DOHH2 (cell line): Measurements from ENCODE around the gene LUC7L2.
"Not testable (repeated sequence)": the region's sequence is repeated elsewhere in the genome, so short reads cannot be mapped to it uniquely, and the experiment has no call there.

Experiments
- H3F3A ChIP-seq: fragments of 200-600 bp; sonication (generic), shearing (Covaris generic); 2 replicates; pipeline ENCODE4 v1.6.0; 2016; ENCODE audit warnings: antibody characterized with exemption, mild to moderate bottlenecking; ENCODE audit not compliant: control insufficient read depth, insufficient read depth
- H3K27ac ChIP-seq: fragments of 200-600 bp; sonication (generic); 2 replicates; pipeline ENCODE4 v1.5.1; 2014; ENCODE audit warnings: low read depth, mild to moderate bottlenecking, low read length, moderate library complexity
- H3K27me3 ChIP-seq: fragments of 200-600 bp; sonication (generic); 2 replicates; pipeline ENCODE4 v1.6.1; 2014; ENCODE audit warnings: mild to moderate bottlenecking, low read length, mixed read lengths; ENCODE audit not compliant: control insufficient read depth
- H3K36me3 ChIP-seq: fragments of 200-600 bp; sonication (generic); 2 replicates; pipeline ENCODE4 v1.6.1; 2014; ENCODE audit warnings: mild to moderate bottlenecking, low read length, moderate library complexity, mixed read lengths; ENCODE audit not compliant: control insufficient read depth
- H3K4me1 ChIP-seq: fragments of 200-600 bp; sonication (generic); 2 replicates; pipeline ENCODE4 v1.6.1; 2014; ENCODE audit warnings: mild to moderate bottlenecking, low read length, mixed read lengths; ENCODE audit not compliant: control insufficient read depth
- H3K4me2 ChIP-seq: fragments of 200-600 bp; sonication (generic); 2 replicates; pipeline ENCODE4 v1.6.0; 2014; ENCODE audit warnings: mild to moderate bottlenecking, low read length, moderate library complexity
- H3K4me3 ChIP-seq: fragments of 200-600 bp; sonication (generic); 2 replicates; pipeline ENCODE4 v1.5.1; 2014; ENCODE audit warnings: mild to moderate bottlenecking, low read length, mixed read lengths
- H3K79me2 ChIP-seq: fragments of 200-600 bp; sonication (generic); 2 replicates; pipeline ENCODE4 v1.6.1; 2014; ENCODE audit warnings: mild to moderate bottlenecking, low read length, mixed read lengths; ENCODE audit not compliant: control insufficient read depth
- H3K9me2 ChIP-seq: fragments of 200-600 bp; sonication (generic); replicated peaks from 2 replicates; pipeline ENCODE4 v1.6.1; 2014; ENCODE audit warnings: mild to moderate bottlenecking, low read length, mixed read lengths; ENCODE audit not compliant: control insufficient read depth
- H3K9me3 ChIP-seq: fragments of 200-600 bp; sonication (generic); 2 replicates; pipeline ENCODE4 v1.6.1; 2014; ENCODE audit warnings: antibody characterized with exemption, low read length, mixed read lengths; ENCODE audit not compliant: control insufficient read depth, insufficient read depth
- H4K20me1 ChIP-seq: fragments of 200-600 bp; sonication (generic); 2 replicates; pipeline ENCODE4 v1.6.0; 2014; ENCODE audit warnings: low read depth, mild to moderate bottlenecking, antibody characterized with exemption, low read length, moderate library complexity; ENCODE audit not compliant: control insufficient read depth, insufficient read depth
- CTCF ChIP-seq: fragments of 200-600 bp; sonication (generic); IDR thresholded peaks from one replicate; pipeline ENCODE4 v1.5.1; 2014; ENCODE audit warnings: antibody characterized with exemption, mild to moderate bottlenecking, low read depth, low read length; ENCODE audit not compliant: poor library complexity, severe bottlenecking
- EZH2phosphoT487 ChIP-seq: fragments of 200-600 bp; sonication (generic); IDR thresholded peaks from 2 replicates; pipeline ENCODE4 v1.6.1; 2017; ENCODE audit warnings: borderline replicate concordance, mild to moderate bottlenecking, antibody characterized with exemption, low read length, moderate library complexity, mixed read lengths

The LUC7L2 gene

DNA sequence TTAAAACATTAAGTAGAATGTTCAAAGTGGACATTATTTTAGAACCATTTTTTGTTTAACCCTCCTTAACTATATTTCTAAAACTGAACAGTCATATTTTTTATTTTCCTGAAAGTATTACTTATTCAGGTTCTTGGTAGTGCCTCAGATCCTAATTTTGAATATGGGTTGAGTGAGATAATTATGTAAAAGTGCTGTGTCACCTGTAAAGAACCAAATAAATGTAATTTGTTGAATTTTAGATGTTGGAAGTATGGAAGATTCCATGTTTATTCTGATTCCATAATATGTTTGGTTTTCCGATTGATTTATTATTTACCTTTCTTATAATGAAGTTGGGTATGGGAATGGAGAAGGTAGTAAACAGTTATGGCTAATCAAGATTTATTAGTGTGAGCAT, 61.4 kb downstream of the LUC7L2 start:
- Histone ChIP-seq H3K9me3 (no peaks in the 10 kb centered on the region), H3K36me3 (peaks cover 82% of the 10 kb centered on the region), H3K4me1 (no peaks in the 10 kb centered on the region), H3F3A (peaks cover 23% of the 10 kb centered on the region), H3K9me2 (no peaks in the 10 kb centered on the region), H3K4me3 (no peak overlapping the region), H4K20me1 (peaks cover 13% of the 10 kb centered on the region; the same call in 1 of the 2 replicates), H3K4me2 (no peak overlapping the region), H3K27me3 (no peaks in the 10 kb centered on the region), H3K79me2 (peaks cover 3% of the 10 kb centered on the region; the same call in 1 of the 2 replicates), H3K27ac (no peak overlapping the region)
- TF ChIP-seq EZH2phosphoT487 (no peak), CTCF (no peak)

DNA sequence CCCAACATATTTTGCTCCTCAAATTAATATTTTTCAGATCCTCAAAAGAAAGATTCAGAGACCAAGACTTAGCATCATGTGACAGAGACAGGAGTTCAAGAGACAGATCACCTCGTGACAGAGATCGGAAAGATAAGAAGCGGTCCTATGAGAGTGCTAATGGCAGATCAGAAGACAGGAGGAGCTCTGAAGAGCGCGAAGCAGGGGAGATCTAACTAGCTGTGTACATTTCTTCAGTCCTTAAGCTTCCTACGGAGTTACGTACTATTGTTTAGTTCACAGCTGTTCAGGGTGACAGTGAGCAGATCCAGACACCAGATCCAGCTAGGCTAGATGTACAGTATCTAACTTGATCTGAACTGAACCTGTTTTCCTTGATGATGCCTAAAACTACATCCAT, 62.4 kb downstream of the LUC7L2 start:
- H3K4me1 ChIP-seq = no peaks in the 10 kb centered on the region
- H4K20me1 ChIP-seq = peaks cover 13% of the 10 kb centered on the region; the same call in 1 of the 2 replicates
- H3K27me3 ChIP-seq = no peaks in the 10 kb centered on the region
- no peak overlapping the region for H3K4me3 ChIP-seq
- H3K79me2 ChIP-seq = peaks cover 3% of the 10 kb centered on the region; the same call in 1 of the 2 replicates
- no peaks in the 10 kb centered on the region for H3K9me3 ChIP-seq
- no peak overlapping the region for H3K4me2 ChIP-seq
- H3F3A ChIP-seq = peaks cover 27% of the 10 kb centered on the region
- TF ChIP-seq EZH2phosphoT487 (no peak), CTCF (no peak)
- H3K9me2 ChIP-seq = no peaks in the 10 kb centered on the region
- H3K27ac ChIP-seq = no peak overlapping the region
- peaks cover 72% of the 10 kb centered on the region for H3K36me3 ChIP-seq

DNA sequence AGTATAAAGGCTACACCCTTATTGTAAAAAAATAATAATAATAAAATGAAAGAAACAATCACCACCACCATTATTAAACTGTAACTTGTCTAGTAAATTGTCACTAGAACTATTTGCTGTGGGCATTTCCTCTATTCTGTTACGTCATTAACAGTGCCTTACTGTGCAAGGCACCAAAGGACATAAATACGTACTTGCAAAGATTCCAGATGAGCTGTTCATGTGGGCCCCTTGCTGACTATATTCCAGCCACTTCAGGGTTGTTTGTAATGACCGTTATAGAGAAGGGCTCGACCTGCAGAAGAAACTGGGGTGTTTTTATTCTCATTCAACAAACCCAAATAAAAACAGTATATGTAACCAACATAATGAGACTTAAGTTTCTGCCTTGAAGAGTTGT, 63.4 kb downstream of the LUC7L2 start:
- Histone ChIP-seq H3K79me2 (peaks cover 2% of the 10 kb centered on the region; the same call in 1 of the 2 replicates), H3K9me3 (no peaks in the 10 kb centered on the region), H3K4me1 (no peaks in the 10 kb centered on the region), H3K4me2 (no peak overlapping the region), H3K4me3 (no peak overlapping the region), H3F3A (peaks cover 27% of the 10 kb centered on the region), H3K27me3 (no peaks in the 10 kb centered on the region), H3K9me2 (no peaks in the 10 kb centered on the region), H3K36me3 (peaks cover 62% of the 10 kb centered on the region), H4K20me1 (peaks cover 13% of the 10 kb centered on the region; the same call in 1 of the 2 replicates), H3K27ac (no peak overlapping the region)
- TF ChIP-seq EZH2phosphoT487 (no peak), CTCF (no peak)

DNA sequence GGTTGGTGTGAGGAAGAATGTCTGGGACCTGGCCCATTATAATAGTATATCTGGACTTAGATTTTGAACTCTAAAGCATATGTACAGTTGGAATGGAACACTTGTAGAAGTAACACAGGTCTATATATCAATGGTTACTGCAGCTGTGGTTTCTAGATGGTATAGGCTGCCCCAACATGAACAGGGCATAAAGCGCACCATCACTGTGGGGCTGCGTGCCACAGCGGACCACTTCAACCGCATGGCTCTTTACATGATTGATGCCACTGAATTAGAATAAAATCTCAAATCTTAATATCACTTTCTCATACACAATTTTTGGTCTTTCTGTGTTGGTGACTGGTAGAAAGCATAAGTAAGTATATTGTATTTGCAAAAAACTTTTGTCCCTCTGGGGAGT, 64.3 kb downstream of the LUC7L2 start:
- H4K20me1 ChIP-seq = peaks cover 13% of the 10 kb centered on the region; the same call in 1 of the 2 replicates
- no peak overlapping the region for H3K4me3 ChIP-seq
- H3K9me3 ChIP-seq = no peaks in the 10 kb centered on the region
- H3K79me2 ChIP-seq = no peaks in the 10 kb centered on the region; the same call in 1 of the 2 replicates
- no peaks in the 10 kb centered on the region for H3K9me2 ChIP-seq
- H3K4me2 ChIP-seq = no peak overlapping the region
- TF ChIP-seq CTCF = no peak
- TF ChIP-seq EZH2phosphoT487 = no peak
- H3K36me3 ChIP-seq = peaks cover 53% of the 10 kb centered on the region
- no peaks in the 10 kb centered on the region for H3K27me3 ChIP-seq
- H3K27ac ChIP-seq = no peak overlapping the region
- H3K4me1 ChIP-seq = no peaks in the 10 kb centered on the region
- H3F3A ChIP-seq = peaks cover 31% of the 10 kb centered on the region

DNA sequence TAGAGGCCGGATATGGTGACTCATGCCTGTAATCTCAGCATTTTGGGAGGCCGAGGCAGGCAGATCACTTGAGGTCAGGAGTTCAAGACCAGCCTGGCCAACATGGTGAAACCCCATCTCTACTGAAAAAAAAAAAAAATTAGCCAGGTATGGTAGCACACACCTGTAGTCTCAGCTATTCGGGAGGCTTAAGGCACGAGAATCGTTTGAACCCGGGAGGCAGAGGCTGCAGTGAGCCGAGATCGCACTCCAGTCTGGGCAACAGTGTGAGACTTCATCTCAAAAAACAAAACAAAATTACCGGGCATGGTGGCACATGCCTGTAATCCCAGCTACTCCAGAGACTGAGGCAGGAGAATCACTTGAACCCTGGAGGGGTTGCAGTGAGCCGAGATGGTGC, 66.0 kb downstream of the LUC7L2 start:
- not testable (repeated sequence) for H3K27me3 ChIP-seq, H3K4me3 ChIP-seq

More for the DNA sequence above, 66.0 kb downstream of the LUC7L2 start:
- H3K4me2 ChIP-seq, H3K9me3 ChIP-seq, H3K4me1 ChIP-seq, H3K27ac ChIP-seq, H3K79me2 ChIP-seq, H3K9me2 ChIP-seq: not testable (repeated sequence)
- H3F3A ChIP-seq = peaks cover 31% of the 10 kb centered on the region
- H4K20me1 ChIP-seq = peaks cover 13% of the 10 kb centered on the region; the same call in 1 of the 2 replicates
- peaks cover 36% of the 10 kb centered on the region for H3K36me3 ChIP-seq
